22Rv1 (cell line): ENCODE results near the gene TLR4.

Experiments used
- CTCF ChIP-seq: fragments of 450-650 bp; IDR thresholded peaks from 2 replicates; pipeline ENCODE4 v1.5.1; 2017; ENCODE audit warnings: mild to moderate bottlenecking
- ZFX ChIP-seq: fragments of 450-650 bp; IDR thresholded peaks from 2 replicates; pipeline ENCODE4 v1.6.1; 2017; ENCODE audit warnings: antibody characterized with exemption, borderline replicate concordance

GRCh38 chr9:117734082-117734481, 29.9 kb downstream of the TLR4 start:
- TF ChIP-seq CTCF (no peak), ZFX (no peak)
